Activated CD4-positive, alpha-beta T cell treated with anti-CD3 and anti-CD28 coated beads for 1 hour (primary cell): Measurements from ENCODE around the gene RBPJL.

ENCODE experiments used
- DNase-seq: peaks from one replicate; pipeline ENCODE4 v3.0.0-alpha.2; 2020

The RBPJL gene

DNA sequence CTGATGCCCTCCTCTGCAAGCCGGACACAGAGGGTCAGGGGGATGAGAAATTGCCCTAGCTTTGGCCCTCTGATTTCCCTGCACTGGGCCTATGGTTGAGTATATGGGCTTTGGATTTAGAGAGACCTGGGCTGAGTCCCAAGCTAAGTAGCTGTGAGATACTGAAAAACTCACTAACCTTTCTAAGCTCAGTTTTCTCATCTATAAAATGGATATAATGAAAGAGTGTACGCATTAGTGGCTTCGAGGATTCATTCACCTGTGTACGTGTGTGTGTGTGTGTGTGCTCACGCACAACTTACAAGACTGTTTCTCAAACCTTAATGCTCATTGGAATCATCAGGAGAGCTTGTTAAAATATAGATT is 12.7 kb upstream of the RBPJL start:
- no peak for DNase-seq

DNA sequence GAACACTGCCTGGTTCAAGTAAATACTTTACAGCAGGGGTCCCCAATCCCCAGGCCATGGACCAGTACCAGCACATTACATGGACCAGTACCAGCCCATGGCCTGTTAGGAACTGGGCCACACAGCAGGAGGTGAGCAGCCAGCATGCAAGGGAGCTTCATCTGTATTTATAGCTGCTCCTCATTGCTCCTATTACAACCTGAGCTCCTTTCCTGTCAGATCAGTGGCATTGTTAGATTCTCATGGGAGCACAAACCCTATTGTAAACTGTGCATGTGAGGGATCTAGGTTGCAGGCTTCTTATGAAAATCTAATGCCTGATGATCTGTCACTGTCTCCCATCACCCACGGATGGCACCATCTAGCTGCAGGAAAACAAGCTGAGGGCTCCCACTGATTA is 12.0 kb upstream of the RBPJL start:
- no peak for DNase-seq

DNA sequence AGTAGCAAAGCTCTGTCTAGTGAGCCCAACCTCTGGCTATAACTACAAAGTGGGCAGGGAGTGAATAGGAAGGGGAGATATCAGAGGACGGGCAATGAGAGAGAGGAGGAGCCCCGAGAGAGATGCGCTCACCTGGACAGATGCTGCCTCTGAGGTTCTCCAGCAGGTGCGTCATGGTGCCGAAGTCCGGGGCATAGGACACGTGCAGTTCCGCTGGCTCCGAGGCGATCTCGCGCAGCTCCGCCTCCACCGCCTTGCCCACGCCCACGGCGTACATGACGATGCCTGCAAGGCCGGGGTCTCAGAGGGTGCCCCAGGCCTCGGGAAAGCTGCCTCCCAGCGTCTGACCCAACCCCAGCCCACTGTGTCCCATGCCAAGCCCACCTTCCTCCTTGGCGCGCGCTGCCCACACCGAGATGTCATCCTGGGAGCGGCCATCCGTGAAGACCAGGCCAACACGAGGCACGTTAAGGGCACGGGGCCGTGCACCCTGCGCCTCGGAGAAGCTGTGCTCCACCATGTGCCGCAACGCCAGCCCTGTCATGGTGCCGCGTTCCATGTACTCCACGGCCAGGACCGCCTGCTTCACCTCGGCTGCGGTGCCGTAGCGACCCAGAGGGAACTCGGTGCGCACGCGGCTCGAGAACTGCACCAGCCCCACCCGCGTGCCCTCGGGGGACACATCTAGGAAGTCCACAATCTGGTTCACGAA is 8.7 kb upstream of the RBPJL start:
- no peak for DNase-seq

DNA sequence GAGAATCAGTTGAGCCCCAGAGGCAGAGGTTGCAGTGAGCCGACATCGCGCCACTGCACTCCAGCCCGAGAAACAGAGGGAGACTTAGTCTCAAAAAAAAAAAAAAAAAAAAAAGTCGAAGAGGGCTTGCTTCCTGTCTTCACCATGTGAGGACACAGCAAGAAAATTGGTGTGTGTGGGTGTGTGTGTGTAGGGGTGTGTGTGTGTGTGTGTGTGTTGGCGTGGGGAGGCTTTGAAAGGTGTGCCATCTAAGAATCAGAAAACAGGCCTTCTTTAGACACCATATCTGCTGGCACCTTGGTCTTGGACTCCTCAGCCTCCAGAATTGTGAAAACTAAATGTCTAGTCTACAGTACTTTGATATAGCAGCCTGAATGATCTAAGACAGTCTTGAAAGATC is 6.9 kb upstream of the RBPJL start:
- no peak for DNase-seq

DNA sequence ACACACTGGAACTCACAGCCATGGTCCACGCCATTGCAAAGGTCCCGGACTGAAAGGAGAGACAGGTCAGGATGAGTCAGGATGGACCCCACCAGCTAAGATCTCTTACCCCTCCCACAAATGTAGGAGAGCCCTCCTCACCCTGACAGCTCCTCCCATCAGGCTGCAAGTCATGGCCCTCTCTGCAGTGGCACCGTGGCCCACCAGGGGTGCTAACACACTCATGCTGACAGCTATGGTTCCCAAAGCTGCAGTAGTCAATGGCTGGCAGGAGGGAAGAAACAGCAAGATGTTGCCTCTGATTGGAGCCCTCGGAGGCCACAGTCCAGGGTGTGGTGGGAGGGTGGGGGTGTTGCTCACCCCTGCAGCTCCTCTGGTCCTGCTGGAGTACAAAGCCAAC is 5.7 kb upstream of the RBPJL start:
- no peak for DNase-seq

DNA sequence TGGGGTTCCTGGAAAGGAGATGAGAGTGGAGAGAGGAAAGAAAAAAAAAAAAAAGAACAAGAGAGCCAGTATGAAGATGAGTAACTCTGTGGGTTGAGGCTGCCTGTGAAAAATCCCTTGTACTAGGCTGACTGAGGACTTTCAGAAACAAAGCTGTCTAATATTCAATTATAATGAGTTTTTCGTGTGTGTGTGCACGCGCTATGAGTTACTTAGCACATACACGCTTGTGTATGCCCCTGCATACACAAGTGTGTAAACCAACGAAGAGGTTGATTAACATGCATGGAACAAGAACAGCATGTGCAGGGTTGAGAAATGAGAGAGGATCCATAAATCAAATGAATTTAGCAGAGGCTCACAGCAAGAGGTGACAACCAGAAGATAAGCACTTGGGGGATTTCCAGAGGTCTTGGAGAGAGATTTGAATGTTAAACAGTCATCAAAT is 4.8 kb upstream of the RBPJL start:
- no peak for DNase-seq

DNA sequence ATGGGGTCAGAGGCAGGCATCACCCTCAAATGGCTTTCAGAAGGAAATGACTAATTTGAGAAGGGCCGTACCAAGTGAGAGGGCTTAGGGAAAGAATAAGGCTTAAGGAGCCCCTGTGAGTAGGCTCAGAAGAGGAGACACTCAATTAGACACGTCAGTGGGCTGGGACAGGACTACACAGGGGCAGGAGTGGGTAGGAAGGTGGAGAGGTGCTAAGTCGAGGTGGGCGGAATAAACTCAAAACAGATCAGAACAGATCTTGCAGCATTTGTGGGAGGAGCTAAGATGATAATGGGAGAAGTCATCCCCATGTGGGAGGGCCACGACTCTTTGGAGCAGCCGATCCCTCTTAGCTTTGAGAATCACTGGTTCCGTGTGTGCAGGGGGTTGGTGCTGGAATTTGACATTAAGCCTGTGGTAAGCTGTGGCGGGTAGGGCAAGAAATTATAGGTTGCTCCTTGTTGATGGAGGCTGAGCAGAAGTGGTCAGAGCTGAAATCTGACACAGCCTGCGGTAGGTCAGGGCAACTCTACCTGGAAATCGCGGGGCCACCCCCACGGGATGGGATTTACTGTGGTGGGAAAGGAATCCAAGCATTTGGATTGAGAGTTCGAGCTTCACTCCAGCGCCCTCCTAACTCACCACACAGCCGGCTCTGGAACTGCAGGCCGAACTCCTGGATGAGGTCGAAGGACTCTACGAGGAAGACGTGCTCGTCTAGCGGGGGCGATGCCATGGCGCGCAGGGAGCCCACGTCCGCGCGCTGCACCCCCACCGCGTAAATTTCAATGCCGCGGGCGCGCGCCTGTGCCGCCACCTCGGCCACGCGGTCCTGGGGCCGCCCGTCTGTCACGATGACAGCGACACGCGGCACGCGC is 2.8 kb upstream of the RBPJL start:
- DNase-seq, result no peak

DNA sequence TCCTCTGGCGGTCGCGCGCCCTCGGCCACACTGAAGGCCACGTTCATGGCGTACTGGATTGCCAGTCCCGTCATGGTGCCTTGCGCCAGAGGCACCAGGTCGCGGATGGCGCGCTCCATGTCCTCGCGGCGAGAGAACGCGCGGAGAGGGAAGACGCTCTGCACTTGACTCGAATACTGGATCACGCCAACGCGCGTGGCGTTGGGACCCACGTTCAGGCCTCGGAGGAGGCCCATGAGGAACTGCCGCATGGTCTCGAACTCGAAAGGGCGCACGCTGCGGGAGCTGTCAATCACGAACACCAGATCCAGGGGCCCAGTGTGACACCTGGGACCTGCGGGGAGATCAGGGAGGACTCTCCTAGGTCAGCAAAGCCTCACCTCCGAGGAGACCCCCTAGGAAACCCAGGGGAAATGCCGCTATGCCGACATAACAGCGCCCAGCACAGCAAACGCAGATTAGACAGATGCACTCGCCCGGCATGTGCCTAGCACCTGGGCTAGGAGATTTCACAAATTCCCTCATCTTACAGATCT is 2.1 kb upstream of the RBPJL start:
- no peak for DNase-seq

DNA sequence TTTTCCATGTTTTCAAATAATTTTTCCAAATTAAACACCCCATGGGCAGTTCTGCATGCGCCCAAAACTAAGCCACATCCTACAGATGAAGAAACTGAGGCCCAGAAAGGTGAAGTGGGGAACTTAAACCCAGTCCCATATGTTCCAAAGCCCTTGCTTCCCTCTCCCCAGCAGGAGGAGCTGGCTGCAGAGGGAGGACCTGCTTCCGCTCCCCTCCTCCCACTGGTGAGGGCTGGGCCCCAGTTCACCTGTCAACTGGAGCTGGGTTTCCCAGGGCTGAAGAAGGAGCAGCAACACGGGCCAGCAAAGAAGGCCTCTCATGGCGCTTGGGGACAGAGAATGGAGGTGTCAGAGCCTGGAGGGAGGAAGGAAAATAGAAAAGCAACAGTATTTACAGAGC is 1.4 kb upstream of the RBPJL start:
- DNase-seq, result no peak

DNA sequence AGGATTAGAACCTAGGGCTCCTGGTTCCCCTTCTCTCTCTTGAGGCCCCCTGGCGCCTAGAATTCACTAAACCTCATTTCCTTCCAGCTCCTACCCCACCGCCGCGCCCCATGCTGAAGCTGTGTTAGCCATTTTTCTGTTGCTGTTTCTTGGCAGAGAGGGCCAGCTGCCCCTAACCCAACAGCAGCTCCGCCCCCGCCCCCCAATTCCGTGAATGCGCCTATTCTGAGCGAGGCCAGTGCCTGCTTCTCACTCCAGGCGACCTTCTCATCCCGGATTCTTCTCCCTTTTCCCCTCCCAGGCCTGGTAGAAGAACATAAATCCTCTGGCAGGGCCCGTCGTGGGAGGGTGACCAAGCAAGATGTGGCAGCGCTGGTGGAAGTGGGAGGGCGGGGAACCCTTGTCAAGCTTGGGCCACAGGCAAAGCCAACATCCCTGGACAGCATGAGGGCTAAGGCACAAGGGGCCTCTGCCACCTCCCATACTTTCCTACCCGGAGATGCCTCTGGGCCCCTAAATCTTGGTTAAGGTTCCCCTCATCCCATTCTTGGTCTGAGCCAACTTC is 518 bp downstream of the RBPJL start:
- DNase-seq, result no peak

DNA sequence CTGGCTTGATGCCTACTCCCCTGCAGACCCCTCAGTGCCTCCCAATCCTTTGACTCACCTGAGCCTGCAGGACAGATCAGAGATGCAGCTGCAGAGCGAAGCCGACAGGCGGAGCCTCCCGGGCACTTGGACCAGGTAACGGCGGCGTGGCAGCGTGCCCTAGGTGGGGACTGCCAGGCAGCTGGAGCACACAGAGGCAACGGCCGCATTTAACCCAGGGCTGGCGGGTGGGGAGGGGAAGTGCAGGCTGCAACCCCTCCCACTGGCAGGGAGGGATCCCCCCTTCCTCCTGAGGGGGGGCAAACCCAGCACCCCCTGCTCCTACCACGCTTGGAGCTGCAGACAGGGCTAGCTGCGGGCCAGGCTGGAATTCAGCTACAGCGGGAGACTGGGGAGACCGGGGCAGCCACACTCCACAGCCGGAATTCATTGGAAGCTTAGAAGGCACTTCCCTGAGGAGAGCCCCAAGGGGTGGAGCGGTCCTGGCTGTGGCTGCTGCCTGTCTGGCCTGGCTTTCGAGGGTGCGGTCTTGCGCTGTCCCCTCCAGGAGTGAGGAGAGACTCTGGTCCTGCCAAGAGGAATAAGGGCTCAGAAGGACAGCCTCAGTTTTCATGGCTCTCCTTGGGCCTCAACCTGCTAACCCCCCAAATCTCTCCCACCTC is 1.6 kb downstream of the RBPJL start, which contains the start of gene MATN4:
MATN4 (minus strand) TSS at position 183 of the 662 bp plus-strand sequence. CDS start 2,717 bp downstream, outside the sequence.
- no peak for DNase-seq

DNA sequence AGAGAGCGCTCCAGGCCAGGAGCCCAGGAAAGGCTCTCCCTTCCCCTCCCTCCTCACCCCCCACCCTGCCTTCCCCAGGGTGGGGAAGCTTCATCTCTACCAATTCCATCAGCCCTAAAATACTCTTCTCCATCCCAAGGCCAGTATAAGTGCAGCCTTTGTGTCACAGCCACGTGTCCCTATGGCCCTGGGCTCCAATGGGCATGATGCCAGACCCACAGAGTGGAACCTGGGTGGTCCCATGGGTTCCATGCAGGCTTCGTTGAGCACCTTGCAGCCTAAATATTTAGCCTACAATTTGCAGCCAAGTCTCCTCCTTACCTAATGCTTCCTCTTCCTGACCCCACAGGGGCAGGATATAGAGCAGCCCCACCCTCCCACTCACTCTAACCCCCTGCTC is 2.4 kb downstream of the RBPJL start:
- DNase-seq, result no peak

DNA sequence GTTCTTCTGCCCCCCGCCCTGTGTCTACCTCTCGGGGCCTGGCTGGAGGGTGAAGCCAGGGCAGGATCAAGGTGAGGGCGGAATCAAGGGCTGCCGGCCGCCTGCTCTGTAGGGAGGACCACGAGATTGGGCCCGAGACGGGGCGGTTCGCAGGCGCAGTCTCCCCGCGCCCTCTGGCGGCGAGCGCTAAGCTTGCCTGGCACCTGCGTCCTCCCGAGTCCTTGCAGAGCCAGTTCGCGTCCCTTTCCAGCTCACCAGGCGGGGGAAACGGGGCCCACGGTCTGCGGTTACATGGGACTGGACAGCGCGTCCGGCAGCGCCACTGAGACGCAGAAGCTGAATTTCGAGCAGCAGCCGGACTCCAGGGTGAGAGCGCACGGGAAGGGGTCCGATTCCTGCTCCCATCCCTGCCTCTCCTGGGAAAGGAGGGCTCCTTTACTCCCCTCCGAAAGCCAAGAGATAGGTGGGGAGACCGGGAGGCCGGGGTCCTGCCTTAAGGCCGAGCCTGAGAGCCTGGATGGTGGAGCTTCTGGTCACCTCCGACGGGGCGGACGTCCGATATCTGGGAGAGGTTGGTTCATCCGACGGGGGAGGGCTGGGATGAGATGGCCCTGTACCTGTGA is 5.1 kb downstream of the RBPJL start:
- peak; percentile 45 for DNase-seq

DNA sequence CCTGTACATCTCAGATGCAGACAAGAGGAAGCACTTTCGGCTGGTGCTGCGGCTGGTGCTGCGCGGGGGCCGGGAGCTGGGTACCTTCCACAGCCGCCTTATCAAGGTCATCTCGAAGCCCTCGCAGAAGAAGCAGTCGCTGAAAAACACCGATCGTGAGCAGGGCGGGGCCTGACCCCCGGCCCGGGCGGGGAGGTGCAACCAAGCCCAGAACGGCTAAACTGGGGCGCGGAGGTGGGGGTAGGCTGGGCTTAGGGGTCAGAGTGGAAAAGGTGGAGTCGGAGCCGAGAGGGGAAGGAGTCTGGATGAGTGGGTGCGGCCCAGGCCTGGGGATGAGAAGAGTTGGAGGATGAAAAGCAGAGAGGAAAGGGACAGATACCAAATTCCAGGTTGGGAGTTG is 5.6 kb downstream of the RBPJL start:
- no peak for DNase-seq

DNA sequence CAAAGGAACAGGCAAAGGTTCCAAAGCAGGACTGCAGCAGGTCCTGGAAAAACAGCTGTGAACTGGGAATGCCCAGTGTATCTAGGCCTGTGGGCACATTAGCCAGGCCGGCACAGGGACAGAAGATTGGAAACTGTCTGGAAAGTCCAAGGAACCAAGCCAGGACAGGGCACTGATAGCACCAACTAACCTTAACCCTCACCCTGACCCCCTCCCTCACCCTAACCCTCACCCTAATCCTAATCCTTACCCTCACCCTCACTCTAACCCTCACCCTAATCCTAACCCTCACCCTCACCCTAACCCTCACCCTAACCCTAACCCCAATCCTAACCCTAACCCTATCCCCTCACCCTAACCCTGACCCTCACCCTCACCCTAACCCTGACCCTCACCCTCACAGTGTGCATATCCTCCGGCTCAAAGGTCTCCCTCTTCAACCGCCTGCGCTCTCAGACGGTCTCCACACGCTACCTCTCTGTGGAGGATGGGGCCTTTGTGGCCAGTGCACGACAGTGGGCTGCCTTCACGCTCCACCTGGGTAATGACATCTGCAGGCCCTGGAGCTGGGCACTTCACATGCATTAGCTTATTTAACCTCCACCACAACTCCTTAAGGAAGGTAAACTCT is 6.5 kb downstream of the RBPJL start:
- no peak for DNase-seq

DNA sequence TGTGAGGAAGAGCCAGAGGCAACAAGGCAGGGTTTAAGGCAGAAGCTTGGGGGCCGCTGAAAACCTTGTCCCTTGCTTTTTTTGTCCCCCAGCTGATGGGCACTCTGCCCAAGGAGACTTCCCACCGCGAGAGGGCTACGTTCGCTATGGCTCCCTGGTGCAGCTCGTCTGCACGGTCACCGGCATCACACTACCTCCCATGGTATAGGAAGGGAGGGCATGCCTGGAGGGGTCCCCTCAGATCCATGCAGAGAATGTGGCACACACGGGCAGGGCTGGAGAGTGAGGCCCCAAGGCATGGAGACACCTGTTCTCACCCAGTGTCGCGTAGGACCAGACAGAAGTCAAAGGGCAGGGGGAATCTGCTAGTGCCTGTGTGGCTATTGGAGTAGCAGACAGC is 7.3 kb downstream of the RBPJL start:
- DNase-seq, result no peak

DNA sequence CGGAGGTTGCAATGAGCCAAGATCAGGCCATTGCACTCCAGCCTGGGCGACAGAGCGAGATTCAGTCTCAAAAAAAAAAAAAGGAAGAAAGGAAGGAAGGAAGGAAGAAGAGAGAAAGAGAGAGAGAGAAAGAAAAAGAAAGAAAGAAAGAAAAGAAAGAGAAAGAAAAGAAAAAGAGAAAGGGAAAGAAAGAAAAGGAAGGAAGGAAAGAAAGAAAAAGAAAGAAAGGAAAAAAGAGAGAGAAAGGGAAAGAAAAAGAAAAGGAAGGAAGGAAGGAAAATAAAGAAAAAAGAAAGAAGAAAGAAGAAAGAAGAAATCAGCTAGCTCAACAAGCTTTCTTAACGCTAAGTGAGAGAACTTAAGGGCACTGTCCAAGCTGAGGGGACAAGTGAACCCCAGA is 9.0 kb downstream of the RBPJL start:
- DNase-seq, result no peak

DNA sequence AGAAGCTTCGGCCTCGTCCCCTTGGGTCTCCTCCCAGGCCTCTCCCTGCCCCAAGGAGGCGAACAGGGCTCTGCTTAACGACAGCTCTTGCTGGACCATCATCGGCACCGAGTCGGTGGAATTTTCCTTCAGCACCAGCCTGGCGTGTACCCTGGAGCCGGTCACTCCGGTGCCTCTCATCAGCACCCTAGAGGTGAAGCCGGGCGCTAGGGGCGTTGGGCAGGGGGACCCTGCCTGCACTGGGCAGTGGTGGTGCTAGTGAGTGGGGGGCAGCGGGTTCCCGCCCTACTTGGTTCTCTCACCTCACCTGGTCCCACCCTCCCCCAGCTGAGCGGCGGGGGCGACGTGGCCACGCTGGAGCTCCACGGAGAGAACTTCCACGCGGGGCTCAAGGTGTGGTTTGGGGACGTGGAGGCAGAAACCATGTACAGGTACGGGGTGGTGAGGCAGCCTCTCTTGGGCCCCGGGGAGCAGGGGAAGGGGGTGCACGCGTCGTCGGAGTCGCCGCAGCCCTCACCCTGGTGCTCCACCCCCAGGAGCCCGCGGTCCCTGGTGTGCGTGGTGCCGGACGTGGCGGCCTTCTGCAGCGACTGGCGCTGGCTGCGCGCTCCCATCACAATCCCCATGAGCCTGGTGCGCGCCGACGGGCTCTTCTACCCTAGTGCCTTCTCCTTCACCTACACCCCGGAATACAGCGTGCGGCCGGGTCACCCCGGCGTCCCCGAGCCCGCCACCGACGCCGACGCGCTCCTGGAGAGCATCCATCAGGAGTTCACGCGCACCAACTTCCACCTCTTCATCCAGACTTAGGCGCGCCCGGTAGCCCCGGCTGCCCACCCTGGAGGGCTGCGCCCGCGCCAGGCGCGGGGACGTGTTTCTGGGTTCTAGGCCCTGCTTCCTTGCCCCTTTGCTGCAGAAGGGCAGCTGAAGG is 9.8 kb downstream of the RBPJL start:
- no peak for DNase-seq

DNA sequence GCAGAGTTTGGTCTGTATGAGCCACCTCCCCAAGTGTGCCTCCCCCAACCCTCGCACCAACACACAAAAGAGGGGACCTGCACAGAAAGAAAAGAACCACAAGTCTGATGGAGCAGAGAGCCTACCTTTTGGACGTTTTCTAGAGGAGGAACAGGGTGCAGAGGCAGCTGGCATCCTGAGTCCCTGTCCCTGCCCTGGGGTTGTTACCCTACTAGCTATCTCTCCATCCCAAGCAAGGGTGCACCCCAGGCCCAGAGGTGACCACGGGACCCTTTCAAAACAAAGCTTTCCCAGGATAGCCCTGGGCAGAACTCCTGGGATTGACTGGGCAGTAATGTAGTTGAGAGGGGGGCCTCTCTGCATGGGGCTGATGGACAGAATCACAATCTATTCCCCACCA is 11.2 kb downstream of the RBPJL start:
- DNase-seq, result no peak

DNA sequence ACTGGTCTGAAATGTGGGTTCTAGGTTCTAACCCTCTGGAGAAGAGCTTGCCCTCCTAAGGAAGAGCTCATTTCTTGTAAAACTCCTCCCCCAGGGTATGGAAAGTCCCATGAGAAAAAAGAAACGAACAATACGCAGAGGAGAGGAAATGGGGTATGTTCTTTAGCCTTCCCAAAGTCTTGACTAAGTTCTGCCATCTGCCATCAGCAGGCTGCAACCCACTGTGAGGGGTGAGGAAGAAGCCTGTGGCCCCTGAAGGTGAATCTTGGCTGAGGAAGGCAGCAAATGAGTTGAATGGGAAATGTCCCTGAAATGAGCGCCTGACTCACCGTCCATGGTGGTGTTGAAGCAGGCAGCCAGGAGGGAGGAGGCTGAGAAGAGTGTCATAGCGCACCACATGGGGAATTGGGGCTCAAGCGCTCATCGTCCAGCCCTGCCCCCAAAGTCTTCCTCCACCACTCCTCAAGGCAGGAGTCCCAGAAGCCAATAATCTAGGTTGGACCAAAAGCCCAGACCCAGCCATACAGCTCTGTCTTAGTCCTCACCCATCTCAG is 11.8 kb downstream of the RBPJL start:
- DNase-seq, result no peak

DNA sequence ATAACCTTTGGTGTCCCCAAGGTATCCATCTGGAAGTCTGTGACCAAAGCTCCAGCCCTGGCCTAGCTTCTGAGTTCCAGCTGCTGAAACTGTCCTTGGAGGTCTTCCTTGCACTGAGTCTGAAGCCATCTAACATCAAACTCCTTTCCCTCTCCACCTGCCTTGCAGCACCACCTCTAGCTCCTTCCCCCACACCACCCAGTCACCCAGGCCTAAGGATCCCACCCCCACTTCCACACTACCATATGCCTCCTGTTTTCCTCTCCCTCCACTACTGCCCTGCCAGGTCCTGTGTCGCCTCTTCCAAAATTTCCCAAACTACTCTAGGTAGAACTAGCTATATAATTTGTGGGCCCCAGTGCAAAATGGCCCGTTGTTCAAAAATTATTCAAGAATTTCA is 12.3 kb downstream of the RBPJL start:
- DNase-seq, result no peak
